ENCODE results near the gene TPM2.

TPM2 gene

DNA sequence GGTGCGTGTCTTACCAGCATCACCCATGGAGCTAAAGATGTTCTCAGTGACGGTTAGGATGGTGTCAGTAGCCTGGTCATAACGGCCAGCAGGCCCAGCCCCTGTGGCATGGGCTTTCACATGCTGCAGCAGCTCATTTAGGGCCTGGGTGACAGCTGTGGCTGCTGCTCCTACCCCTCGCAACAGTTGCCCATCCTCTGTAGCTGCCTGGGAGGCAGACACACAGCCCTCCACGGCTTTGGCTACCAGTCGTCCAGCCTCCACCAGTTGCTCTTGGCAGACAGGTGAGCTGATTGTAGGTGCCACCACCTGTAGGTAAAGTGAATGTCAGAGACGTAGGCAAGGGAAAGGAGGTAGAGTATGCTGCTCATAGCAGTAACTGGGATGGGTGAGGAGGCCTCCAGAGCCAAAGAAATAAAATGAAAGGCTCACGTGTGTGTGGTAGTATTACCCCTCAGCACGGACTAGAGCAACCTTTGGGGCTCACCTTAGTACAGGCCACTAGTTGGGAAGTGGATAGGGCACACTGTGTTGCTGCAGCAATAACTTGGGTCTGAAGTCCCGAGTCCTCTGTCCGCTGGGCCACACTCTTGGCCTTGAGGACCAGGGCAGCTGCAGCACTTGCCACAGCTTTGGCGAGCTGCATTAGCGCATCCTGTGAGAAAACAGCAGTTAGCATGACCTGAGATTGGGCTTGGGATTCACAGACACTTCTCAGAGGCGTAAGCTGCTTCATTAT is 27.6 kb upstream of the TPM2 start:
- no peak for FAIRE-seq

DNA sequence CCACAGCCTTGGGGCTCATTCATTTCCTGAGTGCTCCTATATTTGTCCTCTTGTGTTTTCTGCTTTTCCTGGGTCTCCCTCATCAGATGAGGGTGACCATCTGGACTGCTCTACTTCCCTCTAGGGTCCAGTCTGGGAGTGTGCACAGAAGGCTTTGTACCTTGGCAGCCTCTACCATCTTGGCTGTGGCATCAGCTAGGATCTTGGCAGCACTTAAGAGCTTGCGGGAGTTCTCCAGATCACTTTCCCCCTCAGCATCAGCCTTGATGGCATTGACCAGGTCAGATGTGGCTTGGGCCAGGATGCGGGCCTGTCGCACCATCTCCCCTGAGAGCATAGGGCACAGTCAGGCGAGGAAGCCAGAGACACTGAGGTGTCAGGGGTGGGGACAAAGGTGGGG is 26.5 kb upstream of the TPM2 start:
- no peak for FAIRE-seq

DNA sequence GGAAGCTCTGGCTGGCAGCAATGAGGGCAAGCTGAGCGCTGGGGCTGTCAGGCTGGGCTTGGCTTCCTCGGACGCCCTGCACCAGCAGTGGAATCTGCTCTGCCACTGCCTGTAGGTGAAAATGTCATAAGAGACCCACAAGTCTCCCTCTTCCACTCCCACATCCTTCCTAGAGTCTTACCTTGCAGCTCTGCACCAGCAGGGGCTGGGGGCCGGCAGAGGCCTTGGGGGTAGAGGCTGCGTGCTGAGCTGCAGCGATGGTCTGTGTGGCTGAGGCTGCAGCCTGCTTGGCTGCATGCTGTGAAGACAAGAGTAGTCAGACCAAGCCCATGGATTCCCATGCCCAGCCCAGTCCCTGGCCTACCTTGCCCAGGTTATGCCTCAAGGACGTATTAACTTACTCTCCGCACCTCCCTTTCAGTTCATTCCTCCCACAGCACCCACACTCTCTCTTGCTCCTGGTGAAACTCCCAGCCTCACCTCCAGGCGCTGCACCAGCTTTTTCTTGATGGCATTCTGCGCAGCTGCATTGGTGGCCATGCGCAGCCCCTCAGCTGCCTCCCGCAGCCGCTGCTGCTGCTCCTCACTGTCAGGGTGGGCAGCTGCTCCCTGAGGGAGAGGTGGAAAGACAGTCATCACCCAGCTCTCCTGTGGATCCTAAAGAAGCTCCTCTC is 25.0 kb upstream of the TPM2 start:
- FAIRE-seq = no peak

DNA sequence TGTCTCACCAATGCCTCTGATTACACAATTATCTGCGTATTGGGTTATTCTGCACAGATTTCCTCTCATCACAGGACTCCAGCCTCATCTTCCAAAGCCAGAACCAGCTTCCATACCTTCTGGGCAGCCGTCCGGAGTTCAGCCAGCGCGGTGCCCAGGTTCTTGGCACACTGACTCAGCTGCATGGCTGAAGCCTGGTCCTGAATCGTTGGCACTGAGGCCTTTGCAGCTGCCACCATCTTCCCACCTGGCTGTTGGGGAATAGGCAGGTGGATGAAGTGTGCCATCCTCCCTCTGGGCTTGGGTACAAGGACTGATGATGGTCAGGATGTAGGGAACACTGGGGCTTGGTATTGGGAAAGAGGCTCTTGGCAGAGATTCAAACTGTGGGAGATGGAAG is 24.4 kb upstream of the TPM2 start:
- no peak for FAIRE-seq

DNA sequence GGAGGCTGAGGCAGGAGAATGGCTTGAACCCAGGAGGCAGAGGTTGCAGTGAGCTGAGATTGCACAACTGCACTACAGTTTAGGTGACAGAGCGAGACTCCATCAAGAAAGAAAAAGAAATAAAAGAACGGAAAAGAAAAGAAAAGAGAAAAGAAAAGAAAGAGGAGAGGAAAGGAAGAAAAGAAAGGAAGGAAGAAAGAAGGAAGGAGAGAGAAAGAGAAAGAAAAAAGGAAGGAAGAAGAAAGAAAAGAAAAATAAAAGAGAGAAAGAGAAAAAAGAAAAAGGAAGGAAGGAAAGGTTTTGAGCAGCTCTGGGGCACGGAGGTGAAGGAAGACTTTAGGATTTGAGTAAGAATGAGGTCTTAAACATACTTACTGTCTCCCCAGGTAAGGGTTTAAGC is 23.9 kb upstream of the TPM2 start:
- FAIRE-seq = no peak

DNA sequence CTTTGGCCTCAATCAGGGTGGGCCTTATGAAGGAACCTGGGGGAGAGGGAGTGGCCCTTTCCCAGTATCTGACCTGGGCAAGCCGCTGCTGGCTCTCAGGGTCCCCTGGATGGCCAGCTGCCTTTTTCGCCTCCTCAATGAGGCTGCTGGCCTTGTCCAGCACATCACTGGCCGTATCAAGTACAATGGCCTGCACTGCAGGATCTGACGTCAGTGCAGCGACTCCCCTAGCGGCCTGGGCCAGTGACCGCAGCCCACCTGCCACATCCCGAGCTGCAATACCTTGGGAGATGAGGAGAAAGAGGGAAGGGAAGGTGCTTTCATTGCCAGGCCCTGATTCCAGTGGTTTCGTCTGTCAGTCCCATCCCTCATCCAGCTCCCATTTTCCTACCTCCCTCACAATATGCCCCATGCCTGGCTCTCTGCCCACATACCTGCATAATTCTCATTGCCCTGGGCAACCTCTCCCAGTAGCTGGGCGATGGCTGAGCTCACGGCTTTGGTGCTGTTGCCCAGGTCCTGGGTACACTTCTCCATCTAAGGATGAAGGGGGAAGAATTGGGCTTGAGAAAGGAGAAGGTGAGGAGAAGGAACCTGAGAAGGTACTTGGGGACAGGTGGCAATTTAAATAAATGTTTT is 23.2 kb upstream of the TPM2 start:
- no peak for FAIRE-seq

DNA sequence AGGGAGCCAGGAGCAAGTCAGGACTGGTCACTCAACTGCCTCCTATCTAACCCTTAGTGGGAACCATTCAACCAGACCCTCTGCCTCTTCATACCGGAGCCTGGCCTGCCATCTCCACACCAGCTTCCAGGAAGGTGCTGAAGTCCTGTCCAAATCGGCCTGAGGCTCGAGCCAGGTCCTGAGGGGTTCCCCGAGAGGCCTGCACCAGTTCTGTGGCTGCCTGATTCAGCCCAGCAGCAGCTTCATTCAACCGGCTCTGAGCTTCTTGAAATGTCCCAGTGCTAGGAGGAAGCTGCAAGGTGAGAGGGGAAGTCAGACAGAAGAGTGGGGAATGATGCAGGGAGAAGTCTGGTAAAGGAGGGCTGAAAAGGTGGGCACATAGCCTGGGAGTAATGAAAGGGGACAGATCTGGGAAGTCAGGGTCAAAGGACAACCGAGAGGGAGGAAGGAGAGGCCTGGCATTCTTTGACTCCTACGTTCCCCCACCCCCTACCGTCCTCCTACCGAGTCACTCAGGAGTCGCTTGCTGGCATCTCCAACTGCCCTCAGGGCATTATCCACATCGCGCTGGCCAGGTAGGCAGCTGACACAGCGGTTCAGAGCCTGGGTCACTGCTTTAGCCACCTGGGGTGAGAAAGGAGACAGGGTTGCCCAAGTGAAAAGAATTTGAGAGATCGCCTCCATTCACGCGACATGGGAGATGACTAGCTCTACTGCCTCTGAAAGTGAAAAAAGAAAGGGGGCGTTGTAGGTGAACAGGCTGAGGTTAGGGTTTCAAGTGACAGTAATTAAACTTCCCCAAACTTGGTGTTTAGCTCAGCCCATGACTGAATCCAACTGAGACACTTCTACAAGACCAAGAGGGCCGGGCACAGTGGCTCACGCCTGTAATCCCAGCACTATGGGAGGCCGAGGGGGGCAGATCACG is 22.0 kb upstream of the TPM2 start:
- FAIRE-seq = no peak

DNA sequence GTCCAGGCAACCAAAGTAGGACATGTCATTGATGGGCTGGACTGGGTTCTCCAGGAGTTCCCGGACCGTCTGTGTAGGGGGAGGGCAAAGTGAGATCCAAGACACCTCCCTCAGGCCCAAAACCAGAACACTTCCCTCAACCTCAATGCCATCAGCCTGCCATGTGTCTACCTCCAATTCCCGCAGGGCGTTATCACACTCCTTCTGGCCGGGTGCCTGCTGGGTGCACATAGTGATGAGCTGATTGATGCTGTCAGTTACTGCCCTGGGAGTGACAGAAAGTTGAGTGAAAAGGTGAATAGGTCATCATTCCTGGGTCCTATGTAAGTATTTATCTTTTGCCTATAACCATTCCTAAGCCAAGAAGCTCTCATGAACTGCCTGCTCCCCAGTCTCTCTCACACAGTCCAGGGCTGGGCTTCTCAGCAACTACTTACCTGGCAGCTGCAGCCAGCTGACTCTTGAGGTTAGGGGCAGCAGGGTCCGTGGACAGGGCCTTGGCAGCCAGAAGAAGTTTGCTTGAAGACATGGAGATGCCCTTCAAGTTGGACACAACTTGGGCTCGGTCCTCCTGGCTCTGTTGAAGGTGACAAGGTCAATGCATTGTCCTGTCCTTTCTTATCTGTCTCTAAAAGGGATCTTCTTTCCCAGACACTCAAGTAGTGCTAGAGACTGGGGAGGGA is 21.2 kb upstream of the TPM2 start:
- no peak for FAIRE-seq

DNA sequence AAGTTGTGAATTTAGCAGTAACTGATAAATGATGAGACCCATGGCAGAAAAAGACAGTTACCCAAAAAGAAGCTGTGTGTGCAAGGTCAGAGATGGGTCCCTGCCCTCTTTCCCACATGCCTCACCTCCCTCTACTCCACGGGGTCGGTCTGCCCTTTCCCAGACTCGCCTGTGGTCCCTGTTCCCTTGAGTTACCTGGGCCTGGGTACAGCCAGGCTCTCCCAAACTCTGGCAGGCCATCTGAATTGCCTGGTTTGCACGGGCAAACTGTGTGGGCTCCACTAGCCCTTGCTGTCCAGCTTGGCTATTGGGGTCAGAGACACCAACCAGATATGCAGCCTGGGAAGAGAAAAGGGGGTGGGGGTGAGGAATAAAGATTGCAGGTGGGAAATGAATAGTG is 18.4 kb upstream of the TPM2 start:
- FAIRE-seq = no peak

DNA sequence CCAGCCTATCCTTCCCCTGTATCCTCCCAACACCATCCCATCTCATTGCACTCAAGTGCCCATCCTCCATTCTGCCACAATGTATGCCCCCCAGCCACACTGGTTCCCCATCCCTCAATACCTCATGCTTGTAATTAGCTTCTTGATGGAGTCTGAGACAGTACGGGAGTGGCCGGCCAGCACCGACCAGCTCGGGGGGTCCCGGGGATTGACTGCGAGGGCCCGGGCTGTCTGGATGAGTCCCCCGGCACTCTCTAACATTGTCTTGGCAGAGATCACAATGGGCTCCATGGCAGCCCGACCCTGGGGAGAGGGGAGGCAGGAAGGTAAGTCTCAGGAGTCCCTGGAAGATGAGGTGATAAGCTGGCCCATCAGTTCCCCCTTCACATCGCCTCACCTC is 17.2 kb upstream of the TPM2 start:
- no peak for FAIRE-seq

DNA sequence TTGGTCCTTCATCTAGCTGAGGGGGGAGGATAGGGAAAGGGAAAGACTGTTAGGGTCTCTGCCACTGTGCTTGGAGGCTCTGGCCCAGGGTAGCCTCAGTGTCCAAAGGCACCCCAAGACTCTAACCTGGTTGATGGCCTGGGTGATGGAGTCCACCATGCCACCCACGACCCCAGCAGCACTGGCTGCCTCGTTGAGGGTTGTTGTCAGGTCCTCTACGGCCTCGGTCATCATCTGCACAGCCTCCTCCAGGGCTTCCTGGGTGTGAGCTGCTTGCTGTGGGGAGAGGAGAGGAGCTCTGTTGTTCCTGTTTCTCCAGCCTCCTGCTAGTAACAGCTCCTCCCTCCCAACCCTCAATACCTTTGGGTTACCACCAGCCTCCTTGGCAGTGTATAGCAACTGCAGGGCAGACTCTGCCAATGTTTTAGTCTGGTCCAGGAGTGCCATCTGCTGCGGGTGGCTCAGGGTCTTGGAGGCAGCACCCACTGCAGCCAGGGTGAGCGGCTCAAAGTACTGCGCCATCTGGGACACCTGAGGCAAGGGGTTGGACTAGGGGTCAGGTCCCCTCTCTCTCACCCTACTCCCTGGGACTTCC is 16.2 kb upstream of the TPM2 start:
- no peak for FAIRE-seq

DNA sequence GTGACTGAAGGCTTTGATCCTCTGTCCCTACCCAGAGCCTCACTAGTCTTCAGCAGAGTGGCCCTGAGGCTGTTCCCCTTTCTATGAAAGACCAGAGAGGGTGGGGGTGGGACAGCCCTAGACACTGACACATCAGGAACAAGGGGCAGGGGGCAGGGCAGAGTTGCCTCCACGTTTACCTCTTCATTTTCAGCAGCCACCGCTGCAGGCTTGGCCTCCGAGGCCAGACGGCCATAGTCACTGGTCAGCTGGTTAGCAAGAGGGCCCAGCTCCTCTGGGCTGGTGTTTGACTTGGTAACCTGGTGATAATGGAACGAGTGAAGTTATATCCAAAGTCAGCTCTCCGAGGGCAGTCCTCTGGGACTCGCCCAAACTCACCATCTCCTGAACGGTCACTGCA is 15.6 kb upstream of the TPM2 start:
- FAIRE-seq = no peak

DNA sequence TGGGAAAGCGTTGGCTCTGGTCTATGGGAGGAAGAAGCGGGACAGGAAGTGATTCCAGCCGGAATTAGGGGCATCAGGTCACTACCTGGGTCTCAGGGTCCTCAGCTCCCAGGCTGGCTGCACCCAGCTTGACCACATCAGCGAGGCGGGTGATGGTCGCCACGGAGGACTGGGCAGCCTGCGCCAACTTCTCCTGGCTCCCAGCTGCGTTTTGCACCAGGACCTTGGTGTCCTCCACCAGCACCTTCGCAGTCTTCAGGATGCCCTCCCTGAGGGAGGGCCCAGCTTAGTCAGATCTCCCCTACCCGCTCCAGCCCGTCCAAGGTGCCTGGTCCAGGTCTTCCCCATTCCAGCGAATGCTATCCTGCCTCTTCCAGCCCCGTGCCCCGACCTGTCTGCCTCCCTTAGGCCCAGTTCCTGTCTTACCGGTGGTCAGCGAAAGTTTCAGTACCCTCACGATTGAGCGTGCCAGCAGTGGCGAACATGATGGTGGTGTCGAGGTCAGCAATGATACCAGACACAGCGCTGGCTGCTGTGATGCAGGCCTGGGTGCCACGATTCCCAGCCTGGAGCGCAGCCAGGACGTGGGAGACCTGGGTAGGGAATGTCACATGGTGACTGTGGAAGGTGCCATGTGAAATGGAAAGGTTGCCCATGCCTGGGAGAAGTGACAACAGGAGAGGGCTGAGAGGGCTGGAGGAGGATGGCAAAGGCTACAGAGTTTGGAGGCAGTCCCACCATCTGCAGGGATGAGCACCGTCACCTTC is 14.4 kb upstream of the TPM2 start:
- FAIRE-seq = no peak

DNA sequence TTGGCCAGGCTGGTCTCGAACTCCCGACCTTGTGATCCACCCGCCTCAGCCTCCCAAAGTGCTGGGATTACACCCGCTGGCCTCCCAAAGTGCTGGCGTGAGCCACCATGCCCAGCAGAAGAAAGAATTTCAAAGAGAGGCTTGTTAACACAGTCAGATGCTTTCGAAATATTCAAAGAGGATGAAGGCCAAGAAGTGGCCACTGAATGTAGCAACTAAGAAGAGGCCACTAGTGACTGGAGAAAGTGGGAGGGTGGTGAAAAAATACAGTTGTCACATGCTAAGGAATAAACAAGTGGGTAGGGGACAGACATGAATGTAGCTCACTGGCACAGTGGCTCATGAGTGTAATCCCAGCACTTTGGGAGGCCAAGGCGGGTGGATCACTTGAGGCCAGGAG is 13.0 kb upstream of the TPM2 start:
- no peak for FAIRE-seq

DNA sequence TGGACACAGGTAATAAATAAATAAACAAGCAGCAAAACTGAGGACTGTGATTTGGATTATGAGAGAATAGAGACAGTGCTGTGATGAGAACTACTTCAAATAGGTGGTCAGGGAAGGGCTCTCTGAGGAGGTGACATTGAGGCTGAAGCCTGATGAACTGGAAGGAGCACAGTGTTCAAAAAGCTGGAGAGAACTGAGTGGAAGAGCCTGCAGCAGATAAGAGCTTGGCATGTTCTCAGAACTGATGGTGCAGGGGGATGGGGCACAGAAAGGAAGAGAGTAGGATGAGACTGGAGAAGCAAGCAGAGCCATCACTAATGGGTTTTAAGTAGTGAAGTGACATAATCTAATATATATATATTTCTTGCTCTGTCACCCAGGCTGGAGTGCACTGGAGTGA is 11.2 kb upstream of the TPM2 start:
- no peak for FAIRE-seq

DNA sequence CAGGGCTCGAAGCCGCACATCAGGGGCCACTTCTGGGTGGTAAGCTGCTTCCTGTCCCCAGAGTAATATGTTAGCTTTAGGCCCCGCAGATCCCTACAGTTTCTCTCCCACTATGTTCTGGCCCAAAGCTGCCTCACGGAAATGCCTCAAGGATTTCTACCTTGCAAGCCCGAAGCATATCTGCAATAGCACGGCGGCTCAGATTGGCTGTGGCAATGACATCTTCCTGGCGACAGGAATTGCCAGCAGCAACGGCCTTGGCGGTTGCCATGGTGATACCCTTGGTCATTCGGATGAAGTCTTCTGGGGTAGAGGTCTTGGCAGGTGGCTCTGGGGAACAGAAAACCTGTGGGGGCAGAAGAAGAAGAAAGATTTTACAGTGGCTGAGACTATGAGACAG is 10.3 kb upstream of the TPM2 start:
- FAIRE-seq = no peak

DNA sequence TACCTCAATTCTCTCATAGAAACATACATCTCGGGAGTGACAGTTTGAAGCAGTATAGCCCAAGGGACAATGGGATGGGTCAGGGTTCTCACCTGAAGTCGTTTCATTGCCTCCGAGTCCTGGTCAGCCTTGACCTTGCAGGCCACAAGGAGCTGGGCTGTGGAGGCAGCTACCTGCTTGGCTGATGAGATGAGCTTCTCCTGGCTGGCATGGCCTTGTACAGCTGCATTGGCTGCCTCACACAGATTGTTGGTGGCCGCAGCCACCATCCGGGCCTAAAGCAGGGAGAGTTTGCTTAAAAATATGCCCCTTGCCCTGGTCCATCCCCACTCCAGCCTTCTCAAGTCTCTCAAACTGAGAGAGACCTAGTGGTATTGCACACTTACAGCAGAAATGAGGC is 8.5 kb upstream of the TPM2 start:
- FAIRE-seq = no peak

DNA sequence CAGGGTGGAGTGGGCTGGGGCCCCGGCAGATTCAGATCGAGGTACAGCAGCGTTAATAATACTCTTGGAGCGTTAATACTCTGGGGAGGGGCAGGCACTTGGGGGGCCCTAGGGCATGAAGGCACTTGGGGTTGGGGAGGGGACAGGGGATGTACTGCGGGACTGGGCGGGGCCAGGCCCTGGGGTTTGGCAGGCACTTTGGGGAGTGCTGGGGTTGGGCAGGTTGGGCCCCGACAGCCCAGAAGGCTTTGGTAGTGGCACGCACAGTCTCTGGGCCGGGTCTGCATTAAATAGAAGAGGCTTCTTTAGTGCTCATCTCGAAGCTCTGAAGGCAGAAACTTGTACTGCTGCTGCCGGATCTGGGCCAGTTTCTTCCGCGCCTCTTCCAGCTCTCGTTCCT is 7.8 kb upstream of the TPM2 start:
- no peak for FAIRE-seq

DNA sequence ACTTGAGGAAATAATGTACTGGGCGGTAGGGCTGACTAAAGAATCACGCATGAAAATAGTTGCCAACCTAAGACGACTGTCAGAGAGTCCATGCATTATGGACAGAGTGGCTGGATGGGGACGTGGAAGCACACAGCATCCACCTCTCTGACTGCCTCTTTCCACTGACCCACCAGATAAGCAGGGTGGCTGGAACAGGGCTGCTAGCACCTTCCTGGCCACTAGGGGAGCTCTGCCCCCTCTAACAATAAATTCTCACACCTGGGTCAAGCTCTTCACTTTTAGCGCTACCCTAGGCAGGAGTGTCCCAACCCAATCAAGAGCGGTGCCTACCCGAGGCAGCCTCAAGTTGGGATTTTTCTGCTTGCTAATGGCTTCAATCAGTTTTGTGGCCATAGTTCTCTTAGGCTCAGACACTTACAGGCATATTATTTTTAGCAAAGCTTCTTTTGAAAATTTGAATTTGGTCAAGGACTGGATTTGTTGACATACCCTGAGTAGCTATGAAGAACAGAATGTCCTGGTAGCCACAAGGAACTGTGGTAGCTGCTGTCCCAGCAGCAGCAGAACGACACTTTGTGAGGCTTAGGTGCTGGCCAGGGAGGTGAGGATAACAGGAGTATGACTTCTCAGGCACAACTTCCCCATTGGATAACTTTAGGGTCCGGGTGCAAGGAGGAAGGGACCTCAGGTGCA is 6.9 kb upstream of the TPM2 start:
- no peak for FAIRE-seq

DNA sequence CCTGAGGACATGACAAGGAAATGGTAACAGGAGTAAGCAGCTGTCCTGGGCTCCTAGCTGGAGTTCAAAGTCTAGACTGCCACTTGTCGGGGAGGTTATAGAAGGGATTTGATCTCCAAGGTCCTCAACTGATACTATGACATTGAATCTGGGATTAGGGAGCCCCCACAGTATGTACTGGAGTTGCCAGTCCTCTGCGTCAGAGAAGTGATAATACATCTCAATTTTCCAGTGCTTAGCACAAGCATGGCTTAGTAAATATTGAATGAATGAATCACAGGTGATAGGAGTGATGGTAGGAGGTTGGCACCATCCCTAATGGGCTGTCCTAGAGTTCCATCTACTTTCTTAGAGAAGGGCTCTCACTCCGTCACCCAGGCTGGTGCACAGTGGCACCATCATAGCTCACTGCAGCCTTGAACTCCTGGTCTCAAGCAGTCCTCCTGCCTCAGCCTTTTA is 6.2 kb upstream of the TPM2 start:
- FAIRE-seq = no peak
